Kidney (tissue), 14 donors: ENCODE results near the gene TTPAL. TPM values are rescaled to one million over a fixed set of nuclear protein-coding genes. Genes with fewer than 3 reads are reported as not detected.

Experiments
- DNase-seq, 5 donors: peaks; one replicate each; pipeline ENCODE4 v3.0.0-alpha.2; 2013 to 2020
- FAIRE-seq: peaks from 2 replicates; lab custom pipeline; 2012; peaks lifted over from hg19 to GRCh38; lab: Jason Lieb, UNC
- H3K27ac ChIP-seq, 2 donors: one replicate each; pipeline ENCODE4 v1.7.0; 2013; ENCODE audit warnings: low read depth in 2 of 2, low read length in 2 of 2, inconsistent platforms in 1 of 2
- H3K27me3 ChIP-seq: one replicate; pipeline ENCODE4 v1.7.1; 2013; ENCODE audit warnings: low read length, inconsistent platforms; ENCODE audit not compliant: control insufficient read depth, insufficient read depth
- H3K36me3 ChIP-seq, 3 donors: one replicate each; pipeline versions ENCODE4 v1.7.0 to v1.7.1; 2013; ENCODE audit warnings: low read length in 3 of 3, control low read depth in 1 of 3, inconsistent platforms in 1 of 3; ENCODE audit not compliant: insufficient read depth in 3 of 3, control insufficient read depth in 2 of 3
- H3K4me1 ChIP-seq, 3 donors: one replicate each; pipeline versions ENCODE4 v1.7.0 to v1.7.1; 2013; ENCODE audit warnings: low read length in 3 of 3, inconsistent platforms in 1 of 3, low read depth in 1 of 3; ENCODE audit not compliant: control insufficient read depth in 2 of 3, insufficient read depth in 2 of 3
- H3K4me3 ChIP-seq, 3 donors: one replicate each; pipeline versions ENCODE4 v1.7.0 to v1.8.1; 2013; ENCODE audit warnings: low read length in 3 of 3, control low read depth in 1 of 3, inconsistent platforms in 1 of 3
- H3K9ac ChIP-seq, 3 donors: one replicate each; pipeline versions ENCODE4 v1.7.0 to v1.7.1; 2013; ENCODE audit warnings: low read length in 3 of 3, control low read depth in 1 of 3, inconsistent platforms in 1 of 3
- H3K9me3 ChIP-seq, 3 donors: one replicate each; pipeline versions ENCODE4 v1.7.0 to v1.7.1; 2013; ENCODE audit warnings: low read length in 3 of 3, control low read depth in 1 of 3, inconsistent platforms in 1 of 3; ENCODE audit not compliant: control insufficient read depth in 2 of 3, insufficient read depth in 1 of 3
- CTCF ChIP-seq: IDR thresholded peaks from 3 replicates; pipeline ENCODE4 v1.5.1; 2012; ENCODE audit warnings: mild to moderate bottlenecking, moderate library complexity, borderline replicate concordance; ENCODE audit not compliant: insufficient read depth; ENCODE audit errors: extremely low read depth
- intact Hi-C: fragments of 100-400 bp; cut with DNase I; formaldehyde crosslinking; loops from one replicate; pipeline ENCODE4 v1.11.1; 2022
- polyA plus RNA-seq: library from polyadenylated mRNA; stranded (reverse); fragments of 350-450 nt; fragmentation: Illumina TruSeq; extraction: RNeasy Lipid Tissue Mini Kit (QIAGEN cat#74804); gene quantifications from one replicate; pipeline ENCODE4 v1.2.3, GENCODE V29; 2014; ENCODE audit warnings: low read depth, low replicate concordance; ENCODE audit not compliant: insufficient read depth
- total RNA-seq: library from RNA; stranded (reverse); fragmentation: NEBNext Ultra II Directional; extraction: Animal tissue kit (Norgen Biotek cat#: 25700); gene quantifications from one replicate; pipeline ENCODE4 v1.2.1, GENCODE V29; 2021
- donor health status: control.
- donor health status: control.
- donor health status: control.
- donor health status: control.
- donor health status: control.
- donor health status: DM: yes; HTN: yes; CAD: no.
- donor health status: Normal renal cell carcinoma (clear cell type).

Gene TTPAL
- total and polyA plus RNA-seq, 2 donors from 2014 or later, result 3.5 to 13.5 TPM

- no peak for DNase-seq
- Histone ChIP-seq H3K36me3 (peaks cover 0 to 14% (median 0%) of the 10 kb centered on the region in 3 donors), H3K27me3 (no peaks in the 10 kb centered on the region), H3K9me3 (no peaks in the 10 kb centered on the region), H3K27ac (no peak overlapping the region), H3K4me1 (peaks cover 0 to 5% (median 0%) of the 10 kb centered on the region in 3 donors), H3K4me3 (no peak overlapping the region), H3K9ac (no peak overlapping the region)
- no peak for FAIRE-seq
- intact Hi-C loops, result no loop called here
- TF ChIP-seq CTCF, result no peak
These were observed 44.6 kb upstream of the TTPAL start for GRCh38 chr20:44431118-44431501.

- no peak overlapping the region for H3K9ac ChIP-seq
- peaks cover 0 to 5% (median 0%) of the 10 kb centered on the region in 3 donors for H3K4me1 ChIP-seq
- no peak overlapping the region for H3K4me3 ChIP-seq
- intact Hi-C loops, result no loop called here
- no peak for TF ChIP-seq CTCF
- DNase-seq (no peak), FAIRE-seq (no peak)
- no peak overlapping the region for H3K27ac ChIP-seq
- H3K36me3 ChIP-seq, result peaks cover 0 to 11% (median 0%) of the 10 kb centered on the region in 3 donors
- no peaks in the 10 kb centered on the region for H3K27me3 ChIP-seq
- H3K9me3 ChIP-seq, result no peaks in the 10 kb centered on the region
These were observed 44.0 kb upstream of the TTPAL start for GRCh38 chr20:44431502-44432234.

GRCh38 chr20:44432618-44433577 lies 42.8 kb upstream of the TTPAL start:
- FAIRE-seq (no peak), DNase-seq (no peak)
- Histone ChIP-seq H3K4me3 (no peak overlapping the region), H3K27ac (no peak overlapping the region), H3K27me3 (no peaks in the 10 kb centered on the region), H3K9ac (no peak overlapping the region), H3K4me1 (peaks cover 0 to 5% (median 0%) of the 10 kb centered on the region in 3 donors), H3K9me3 (no peaks in the 10 kb centered on the region), H3K36me3 (peaks cover 0 to 5% (median 0%) of the 10 kb centered on the region in 3 donors)
- TF ChIP-seq CTCF, result no peak
- intact Hi-C loops, result no loop called here
